GM12891 (cell line): ENCODE data around the gene DENND1C.

Experiments used
- PAX5 ChIP-seq: IDR thresholded peaks from 2 replicates; pipeline ENCODE4 v1.6.1; 2011; ENCODE audit warnings: low read length, moderate library complexity, mild to moderate bottlenecking; ENCODE audit not compliant: insufficient read depth, severe bottlenecking
- POLR2A ChIP-seq: IDR thresholded peaks from 2 replicates; pipeline ENCODE4 v1.6.1; 2011; ENCODE audit warnings: low read depth, low read length, control low read depth
- POLR2AphosphoS5 ChIP-seq: IDR thresholded peaks from 2 replicates; pipeline ENCODE4 v1.6.1; 2011; ENCODE audit warnings: low read depth, low read length, control low read depth
- SPI1 ChIP-seq: IDR thresholded peaks from 2 replicates; pipeline ENCODE4 v1.6.1; 2011; ENCODE audit warnings: low read depth, low read length, control low read depth
- TAF1 ChIP-seq: IDR thresholded peaks from 2 replicates; pipeline ENCODE4 v1.6.1; 2011; ENCODE audit warnings: low read depth, low read length, control low read depth

DNA sequence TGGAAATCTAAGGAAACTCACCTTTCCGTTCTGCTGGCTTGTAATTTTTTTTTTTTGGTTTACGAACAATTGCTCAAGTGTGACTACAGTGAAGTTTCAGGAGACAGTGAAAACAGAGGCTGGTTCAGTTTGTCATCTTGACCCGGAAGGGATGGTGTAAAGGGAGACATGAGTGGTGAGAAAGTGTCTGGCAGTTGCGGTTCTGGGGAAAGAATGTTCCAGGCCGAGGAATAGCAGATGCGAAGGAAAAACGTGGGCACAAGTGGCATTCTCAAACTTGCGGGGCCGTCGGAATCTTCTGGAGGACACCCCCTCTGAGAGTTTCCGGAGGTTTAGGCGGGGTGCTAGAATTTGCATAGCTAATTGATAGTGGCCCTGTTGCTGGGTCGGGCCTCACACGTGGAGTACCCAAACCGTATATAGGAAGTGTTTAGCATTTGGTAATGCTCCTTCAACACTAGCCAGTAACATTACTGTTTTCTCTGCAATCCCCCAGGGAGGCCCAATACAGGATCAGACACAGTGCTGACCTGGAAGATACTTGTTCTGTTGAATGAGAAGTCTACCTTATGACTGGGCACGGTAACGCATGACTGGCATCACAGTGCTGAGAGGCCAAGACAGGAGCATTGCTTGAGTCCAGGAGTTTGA is 46.4 kb upstream of the DENND1C start:
- TF ChIP-seq POLR2A (no peak), POLR2AphosphoS5 (no peak; the same call in none of the 2 replicates), TAF1 (0 out of 2 replicates have a peak, but pooled peaks have one; percentile 35), SPI1 (0 out of 2 replicates have a peak, but pooled peaks have one; percentile 26), PAX5 (peak; percentile 84)
